HEK293 (cell line): Measurements from ENCODE around the gene TPP2.

Experiments used
- CTCF ChIA-PET: fragments of 350-600 bp; formaldehyde crosslinking; extraction: SDS; loops from one replicate; lab custom pipeline; 2021; ENCODE audit warnings: antibody characterized with exemption; lab: Yijun Ruan, JAX
- POLR2A ChIA-PET: fragments of 300-600 bp; formaldehyde crosslinking; extraction: SDS; loops from one replicate; lab custom pipeline; 2020; ENCODE audit warnings: antibody characterized with exemption, inconsistent platforms; lab: Yijun Ruan, JAX
- H3K27ac ChIP-seq: fragments of 200-500 bp; sonication (Bioruptor generic); 2 replicates; pipeline ENCODE4 v1.5.1; 2014; ENCODE audit warnings: low read depth, low read length, control low read depth, inconsistent platforms; ENCODE audit errors: extremely low read depth
- H3K36me3 ChIP-seq, 2 experiments: fragments of 200-500 bp in 1 of 2; sonication (Bioruptor generic) in 1 of 2; 1 replicate in 1 of 2; 2 replicates in 1 of 2; pipeline ENCODE4 v1.5.1; 2014 to 2017; ENCODE audit warnings: inconsistent platforms in 2 of 2, low read length in 2 of 2; ENCODE audit not compliant: control insufficient read depth in 2 of 2, insufficient read depth in 1 of 2
- H3K4me1 ChIP-seq: fragments of 200-500 bp; sonication (Bioruptor generic); 2 replicates; pipeline ENCODE4 v1.5.1; 2014; ENCODE audit warnings: mild to moderate bottlenecking, low read length, inconsistent platforms; ENCODE audit not compliant: control insufficient read depth, insufficient read depth
- H3K4me3 ChIP-seq: 2 replicates; pipeline ENCODE4 v1.5.1; 2011; ENCODE audit warnings: low read depth, mild to moderate bottlenecking, control low read depth, low read length, moderate library complexity
- H3K9me3 ChIP-seq: fragments of 200-500 bp; sonication (Bioruptor generic); 2 replicates; pipeline ENCODE4 v1.5.1; 2014; ENCODE audit warnings: low read depth, low read length, inconsistent platforms; ENCODE audit not compliant: control insufficient read depth, insufficient read depth
- BCL11B ChIP-seq: fragments of 450-650 bp; formaldehyde crosslinking; IDR thresholded peaks from 2 replicates; pipeline ENCODE4 v1.5.1; 2016; ENCODE audit warnings: low read depth, missing biosample characterization, missing genetic modification characterization
- GFI1B ChIP-seq: fragments of 450-650 bp; formaldehyde crosslinking; IDR thresholded peaks from 2 replicates; pipeline ENCODE4 v1.5.1; 2016; ENCODE audit warnings: missing biosample characterization, missing genetic modification characterization
- GLIS1 ChIP-seq: fragments of 450-650 bp; formaldehyde crosslinking; IDR thresholded peaks from 2 replicates; pipeline ENCODE4 v1.5.1; 2016; ENCODE audit warnings: missing biosample characterization, missing genetic modification characterization
- GLIS2 ChIP-seq: fragments of 450-650 bp; formaldehyde crosslinking; IDR thresholded peaks from 2 replicates; pipeline ENCODE4 v1.5.1; 2016; ENCODE audit warnings: missing biosample characterization, missing genetic modification characterization
- IKZF3 ChIP-seq: fragments of 450-650 bp; IDR thresholded peaks from 2 replicates; pipeline ENCODE4 v1.5.0; 2018; ENCODE audit warnings: missing biosample characterization, mild to moderate bottlenecking, missing genetic modification characterization, moderate library complexity
- PBX3 ChIP-seq: sonication (generic); formaldehyde crosslinking; IDR thresholded peaks from 2 replicates; pipeline ENCODE4 v1.8.1; 2022; ENCODE audit warnings: mild to moderate bottlenecking, moderate library complexity, missing genetic modification reagents
- SETDB1 ChIP-seq: IDR thresholded peaks from one replicate; pipeline ENCODE4 v1.6.1; 2017; ENCODE audit warnings: mild to moderate bottlenecking, low read length, moderate library complexity, mixed read lengths; ENCODE audit not compliant: insufficient read length
- SP3 ChIP-seq: fragments of 450-650 bp; formaldehyde crosslinking; IDR thresholded peaks from 2 replicates; pipeline ENCODE4 v1.5.1; 2016; ENCODE audit warnings: missing biosample characterization, missing genetic modification characterization
- WT1 ChIP-seq: fragments of 450-650 bp; formaldehyde crosslinking; IDR thresholded peaks from 2 replicates; pipeline ENCODE4 v1.5.1; 2016; ENCODE audit warnings: missing biosample characterization, missing genetic modification characterization
- YY1 ChIP-seq: fragments of 450-650 bp; formaldehyde crosslinking; IDR thresholded peaks from 2 replicates; pipeline ENCODE4 v1.5.1; 2018; ENCODE audit warnings: missing biosample characterization, missing genetic modification characterization
- ZBTB20 ChIP-seq: fragments of 450-650 bp; formaldehyde crosslinking; IDR thresholded peaks from 2 replicates; pipeline ENCODE4 v1.5.1; 2016; ENCODE audit warnings: missing biosample characterization, missing genetic modification characterization
- ZNF121 ChIP-seq: fragments of 450-650 bp; formaldehyde crosslinking; IDR thresholded peaks from 2 replicates; pipeline ENCODE4 v1.5.1; 2016; ENCODE audit warnings: missing biosample characterization, missing genetic modification characterization
- ZNF138 ChIP-seq: fragments of 450-650 bp; formaldehyde crosslinking; IDR thresholded peaks from 2 replicates; pipeline ENCODE4 v1.5.1; 2016; ENCODE audit warnings: missing biosample characterization, missing genetic modification characterization, borderline replicate concordance
- ZNF146 ChIP-seq: fragments of 450-650 bp; formaldehyde crosslinking; IDR thresholded peaks from 2 replicates; pipeline ENCODE4 v1.5.1; 2016; ENCODE audit warnings: missing biosample characterization, missing genetic modification characterization
- ZNF202 ChIP-seq: fragments of 450-650 bp; formaldehyde crosslinking; IDR thresholded peaks from 2 replicates; pipeline ENCODE4 v1.5.1; 2016; ENCODE audit warnings: missing biosample characterization, missing genetic modification characterization, borderline replicate concordance
- ZNF311 ChIP-seq: fragments of 450-650 bp; formaldehyde crosslinking; IDR thresholded peaks from 2 replicates; pipeline ENCODE4 v1.5.1; 2017; ENCODE audit warnings: missing biosample characterization, missing genetic modification characterization, borderline replicate concordance
- ZNF335 ChIP-seq: fragments of 450-650 bp; formaldehyde crosslinking; conservative IDR thresholded peaks from 2 replicates; pipeline ENCODE4 v1.5.1; 2016; ENCODE audit warnings: missing biosample characterization, missing genetic modification characterization
- ZNF423 ChIP-seq: fragments of 450-650 bp; formaldehyde crosslinking; IDR thresholded peaks from 2 replicates; pipeline ENCODE4 v1.5.1; 2016; ENCODE audit warnings: missing biosample characterization, missing genetic modification characterization
- ZNF561 ChIP-seq: fragments of 450-650 bp; IDR thresholded peaks from 2 replicates; pipeline ENCODE4 v1.5.1; 2018; ENCODE audit warnings: missing biosample characterization, missing genetic modification characterization, borderline replicate concordance
- ZNF585B ChIP-seq: fragments of 450-650 bp; formaldehyde crosslinking; IDR thresholded peaks from 2 replicates; pipeline ENCODE4 v1.5.1; 2016; ENCODE audit warnings: missing biosample characterization, missing genetic modification characterization
- ZNF747 ChIP-seq: fragments of 450-650 bp; formaldehyde crosslinking; IDR thresholded peaks from 2 replicates; pipeline ENCODE4 v1.5.1; 2016; ENCODE audit warnings: missing biosample characterization, missing genetic modification characterization
- ZSCAN16 ChIP-seq: fragments of 450-650 bp; formaldehyde crosslinking; IDR thresholded peaks from 2 replicates; pipeline ENCODE4 v1.5.1; 2016; ENCODE audit warnings: missing biosample characterization, missing genetic modification characterization
- ZSCAN30 ChIP-seq: fragments of 450-650 bp; IDR thresholded peaks from 2 replicates; pipeline ENCODE4 v1.5.1; 2018; ENCODE audit warnings: missing biosample characterization, mild to moderate bottlenecking, missing genetic modification characterization, moderate library complexity
- TF ChIP-seq, protein P1 (sequence below): fragments of 450-650 bp; formaldehyde crosslinking; IDR thresholded peaks from 2 replicates; pipeline ENCODE4 v1.5.1; 2016; ENCODE audit warnings: missing biosample characterization, missing genetic modification characterization
- TF ChIP-seq, protein P2 (sequence below): fragments of 450-650 bp; formaldehyde crosslinking; IDR thresholded peaks from 2 replicates; pipeline ENCODE4 v1.5.1; 2016; ENCODE audit warnings: missing biosample characterization, missing genetic modification characterization
- TF ChIP-seq, protein P3 (sequence below): fragments of 450-650 bp; formaldehyde crosslinking; IDR thresholded peaks from 2 replicates; pipeline ENCODE4 v1.5.1; 2016; ENCODE audit warnings: missing biosample characterization, missing genetic modification characterization

The TPP2 gene

GRCh38 chr13:102597029-102597961 lies 509 bp downstream of the TPP2 start:
- POLR2A ChIA-PET = interaction anchor here (1.0 to 2.6 kb wide), 8 partner anchors 8 to 265 kb away, joined by 3 to 33 read pairs (median 6); partner anchors contain the start of genes BIVM, ERCC5, POGLUT2 and TEX30
- TF ChIP-seq ZNF561 (tag by site-specific recombination) (peak; percentile 26; the same call in 1 of the 2 replicates), ZNF423 (no peak), GLIS1 (peak; percentile 45; the same call in 1 of the 2 replicates), ZNF202 (tag by site-specific recombination) (no peak), WT1 (tag by site-specific recombination) (no peak), ZNF747 (tag by site-specific recombination) (no peak), ZNF138 (tag by site-specific recombination) (no peak), BCL11B (tag by site-specific recombination) (peak; percentile 93; the same call in 1 of the 2 replicates), SP3 (tag by site-specific recombination) (0 out of 2 replicates have a peak, but pooled peaks have one; percentile 2), ZSCAN30 (tag by site-specific recombination) (peak; percentile 51), ZNF311 (no peak), GLIS2 (tag by site-specific recombination) (peak; percentile 68), ZNF146 (tag by site-specific recombination) (no peak), ZNF335 (tag by site-specific recombination) (0 out of 2 replicates have a peak, but pooled peaks have one; percentile 13), ZSCAN16 (tag by site-specific recombination) (no peak), YY1 (tag by site-specific recombination) (peak; percentile 63), SETDB1 (no peak)
- TF ChIP-seq, protein P1, sequence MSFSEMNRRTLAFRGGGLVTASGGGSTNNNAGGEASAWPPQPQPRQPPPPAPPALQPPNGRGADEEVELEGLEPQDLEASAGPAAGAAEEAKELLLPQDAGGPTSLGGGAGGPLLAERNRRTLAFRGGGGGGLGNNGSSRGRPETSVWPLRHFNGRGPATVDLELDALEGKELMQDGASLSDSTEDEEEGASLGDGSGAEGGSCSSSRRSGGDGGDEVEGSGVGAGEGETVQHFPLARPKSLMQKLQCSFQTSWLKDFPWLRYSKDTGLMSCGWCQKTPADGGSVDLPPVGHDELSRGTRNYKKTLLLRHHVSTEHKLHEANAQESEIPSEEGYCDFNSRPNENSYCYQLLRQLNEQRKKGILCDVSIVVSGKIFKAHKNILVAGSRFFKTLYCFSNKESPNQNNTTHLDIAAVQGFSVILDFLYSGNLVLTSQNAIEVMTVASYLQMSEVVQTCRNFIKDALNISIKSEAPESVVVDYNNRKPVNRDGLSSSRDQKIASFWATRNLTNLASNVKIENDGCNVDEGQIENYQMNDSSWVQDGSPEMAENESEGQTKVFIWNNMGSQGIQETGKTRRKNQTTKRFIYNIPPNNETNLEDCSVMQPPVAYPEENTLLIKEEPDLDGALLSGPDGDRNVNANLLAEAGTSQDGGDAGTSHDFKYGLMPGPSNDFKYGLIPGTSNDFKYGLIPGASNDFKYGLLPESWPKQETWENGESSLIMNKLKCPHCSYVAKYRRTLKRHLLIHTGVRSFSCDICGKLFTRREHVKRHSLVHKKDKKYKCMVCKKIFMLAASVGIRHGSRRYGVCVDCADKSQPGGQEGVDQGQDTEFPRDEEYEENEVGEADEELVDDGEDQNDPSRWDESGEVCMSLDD (tag by site-specific recombination) = no peak
- TF ChIP-seq, protein P2, sequence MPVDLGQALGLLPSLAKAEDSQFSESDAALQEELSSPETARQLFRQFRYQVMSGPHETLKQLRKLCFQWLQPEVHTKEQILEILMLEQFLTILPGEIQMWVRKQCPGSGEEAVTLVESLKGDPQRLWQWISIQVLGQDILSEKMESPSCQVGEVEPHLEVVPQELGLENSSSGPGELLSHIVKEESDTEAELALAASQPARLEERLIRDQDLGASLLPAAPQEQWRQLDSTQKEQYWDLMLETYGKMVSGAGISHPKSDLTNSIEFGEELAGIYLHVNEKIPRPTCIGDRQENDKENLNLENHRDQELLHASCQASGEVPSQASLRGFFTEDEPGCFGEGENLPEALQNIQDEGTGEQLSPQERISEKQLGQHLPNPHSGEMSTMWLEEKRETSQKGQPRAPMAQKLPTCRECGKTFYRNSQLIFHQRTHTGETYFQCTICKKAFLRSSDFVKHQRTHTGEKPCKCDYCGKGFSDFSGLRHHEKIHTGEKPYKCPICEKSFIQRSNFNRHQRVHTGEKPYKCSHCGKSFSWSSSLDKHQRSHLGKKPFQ (tag by site-specific recombination) = no peak
- Histone ChIP-seq H3K4me1 (peaks cover 2% of the 10 kb centered on the region; the same call in 1 of the 2 replicates), H3K27ac (peak overlapping the region; percentile 78), H3K4me3 (peak overlapping the region; percentile 94), H3K36me3 (no peaks in the 10 kb centered on the region), H3K9me3 (no peaks in the 10 kb centered on the region)
- CTCF ChIA-PET = interaction anchor here (0.8 kb wide), 1 partner anchor 127 kb away, joined by 3 read pairs; no protein-coding TSS in a partner anchor

- CTCF ChIA-PET = interaction anchor here (0.6 kb wide), 1 partner anchor 9 kb away, joined by 3 read pairs; no protein-coding TSS in a partner anchor
- peaks cover 0 to 2% of the 10 kb centered on the region in 2 experiments; a peak in 1 of 3 replicates for H3K36me3 ChIP-seq
- POLR2A ChIA-PET = interaction anchor here (2.6 kb wide), 1 partner anchor 248 kb away, joined by 33 read pairs; the partner anchor contains the start of gene ERCC5
- H3K4me1 ChIP-seq = no peaks in the 10 kb centered on the region; the same call in 1 of the 2 replicates
- H3K27ac ChIP-seq = no peak overlapping the region
- H3K4me3 ChIP-seq = peak overlapping the region; percentile 94
- H3K9me3 ChIP-seq = no peaks in the 10 kb centered on the region
- TF ChIP-seq PBX3 (CRISPR knock-in tag) (no peak), ZNF121 (tag by site-specific recombination) (no peak), IKZF3 (tag by site-specific recombination) (0 out of 2 replicates have a peak, but pooled peaks have one; percentile 10), ZNF585B (tag by site-specific recombination) (no peak), ZBTB20 (no peak), GFI1B (no peak)
- TF ChIP-seq, protein P3, sequence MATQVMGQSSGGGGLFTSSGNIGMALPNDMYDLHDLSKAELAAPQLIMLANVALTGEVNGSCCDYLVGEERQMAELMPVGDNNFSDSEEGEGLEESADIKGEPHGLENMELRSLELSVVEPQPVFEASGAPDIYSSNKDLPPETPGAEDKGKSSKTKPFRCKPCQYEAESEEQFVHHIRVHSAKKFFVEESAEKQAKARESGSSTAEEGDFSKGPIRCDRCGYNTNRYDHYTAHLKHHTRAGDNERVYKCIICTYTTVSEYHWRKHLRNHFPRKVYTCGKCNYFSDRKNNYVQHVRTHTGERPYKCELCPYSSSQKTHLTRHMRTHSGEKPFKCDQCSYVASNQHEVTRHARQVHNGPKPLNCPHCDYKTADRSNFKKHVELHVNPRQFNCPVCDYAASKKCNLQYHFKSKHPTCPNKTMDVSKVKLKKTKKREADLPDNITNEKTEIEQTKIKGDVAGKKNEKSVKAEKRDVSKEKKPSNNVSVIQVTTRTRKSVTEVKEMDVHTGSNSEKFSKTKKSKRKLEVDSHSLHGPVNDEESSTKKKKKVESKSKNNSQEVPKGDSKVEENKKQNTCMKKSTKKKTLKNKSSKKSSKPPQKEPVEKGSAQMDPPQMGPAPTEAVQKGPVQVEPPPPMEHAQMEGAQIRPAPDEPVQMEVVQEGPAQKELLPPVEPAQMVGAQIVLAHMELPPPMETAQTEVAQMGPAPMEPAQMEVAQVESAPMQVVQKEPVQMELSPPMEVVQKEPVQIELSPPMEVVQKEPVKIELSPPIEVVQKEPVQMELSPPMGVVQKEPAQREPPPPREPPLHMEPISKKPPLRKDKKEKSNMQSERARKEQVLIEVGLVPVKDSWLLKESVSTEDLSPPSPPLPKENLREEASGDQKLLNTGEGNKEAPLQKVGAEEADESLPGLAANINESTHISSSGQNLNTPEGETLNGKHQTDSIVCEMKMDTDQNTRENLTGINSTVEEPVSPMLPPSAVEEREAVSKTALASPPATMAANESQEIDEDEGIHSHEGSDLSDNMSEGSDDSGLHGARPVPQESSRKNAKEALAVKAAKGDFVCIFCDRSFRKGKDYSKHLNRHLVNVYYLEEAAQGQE = 0 out of 2 replicates have a peak, but pooled peaks have one; percentile 51
These were observed 1.3 kb downstream of the TPP2 start for GRCh38 chr13:102598061-102598460.
